ENCODE results near the gene SLC16A12.

The SLC16A12 gene

DNA sequence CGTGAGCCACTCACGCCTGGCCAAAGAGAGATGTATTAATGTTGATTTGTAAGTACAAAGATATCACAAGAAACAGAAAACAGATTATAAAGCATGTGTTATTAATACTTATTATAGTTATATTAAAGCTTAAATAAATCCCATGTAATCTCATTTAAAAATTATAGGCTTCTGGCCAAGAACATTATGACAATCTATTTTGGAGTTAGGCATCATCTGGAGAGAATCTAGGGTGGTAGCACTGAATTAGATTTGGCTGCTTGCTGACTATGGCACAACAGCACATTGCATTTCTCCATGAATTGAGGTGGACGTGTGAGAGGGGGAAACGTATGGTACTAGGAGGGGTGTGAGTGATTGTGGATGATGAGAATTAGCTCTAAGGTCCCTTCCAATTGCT is 16.8 kb upstream of the SLC16A12 start:
- TF ChIP-seq TAF1 (IDR thresholded peaks at IDR 0.05; ENCODE audit: borderline replicate concordance, insufficient read depth, low read length) (no peak), FOXP2 (optimal IDR thresholded peaks at IDR 0.05; ENCODE audit: borderline replicate concordance, extremely low read depth, extremely low read length, insufficient read depth) (no peak), SIN3A (IDR thresholded peaks at IDR 0.05; ENCODE audit: borderline replicate concordance, insufficient read depth, low read length) (no peak), POLR2AphosphoS5 (IDR thresholded peaks at IDR 0.05; ENCODE audit: low read depth, low read length) (no peak)
- TF ChIP-seq, protein P1, sequence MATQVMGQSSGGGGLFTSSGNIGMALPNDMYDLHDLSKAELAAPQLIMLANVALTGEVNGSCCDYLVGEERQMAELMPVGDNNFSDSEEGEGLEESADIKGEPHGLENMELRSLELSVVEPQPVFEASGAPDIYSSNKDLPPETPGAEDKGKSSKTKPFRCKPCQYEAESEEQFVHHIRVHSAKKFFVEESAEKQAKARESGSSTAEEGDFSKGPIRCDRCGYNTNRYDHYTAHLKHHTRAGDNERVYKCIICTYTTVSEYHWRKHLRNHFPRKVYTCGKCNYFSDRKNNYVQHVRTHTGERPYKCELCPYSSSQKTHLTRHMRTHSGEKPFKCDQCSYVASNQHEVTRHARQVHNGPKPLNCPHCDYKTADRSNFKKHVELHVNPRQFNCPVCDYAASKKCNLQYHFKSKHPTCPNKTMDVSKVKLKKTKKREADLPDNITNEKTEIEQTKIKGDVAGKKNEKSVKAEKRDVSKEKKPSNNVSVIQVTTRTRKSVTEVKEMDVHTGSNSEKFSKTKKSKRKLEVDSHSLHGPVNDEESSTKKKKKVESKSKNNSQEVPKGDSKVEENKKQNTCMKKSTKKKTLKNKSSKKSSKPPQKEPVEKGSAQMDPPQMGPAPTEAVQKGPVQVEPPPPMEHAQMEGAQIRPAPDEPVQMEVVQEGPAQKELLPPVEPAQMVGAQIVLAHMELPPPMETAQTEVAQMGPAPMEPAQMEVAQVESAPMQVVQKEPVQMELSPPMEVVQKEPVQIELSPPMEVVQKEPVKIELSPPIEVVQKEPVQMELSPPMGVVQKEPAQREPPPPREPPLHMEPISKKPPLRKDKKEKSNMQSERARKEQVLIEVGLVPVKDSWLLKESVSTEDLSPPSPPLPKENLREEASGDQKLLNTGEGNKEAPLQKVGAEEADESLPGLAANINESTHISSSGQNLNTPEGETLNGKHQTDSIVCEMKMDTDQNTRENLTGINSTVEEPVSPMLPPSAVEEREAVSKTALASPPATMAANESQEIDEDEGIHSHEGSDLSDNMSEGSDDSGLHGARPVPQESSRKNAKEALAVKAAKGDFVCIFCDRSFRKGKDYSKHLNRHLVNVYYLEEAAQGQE (IDR thresholded peaks at IDR 0.05; ENCODE audit: insufficient read depth in 1 of 2, low read depth in 2 of 2, low read length in 2 of 2) = no peak

DNA sequence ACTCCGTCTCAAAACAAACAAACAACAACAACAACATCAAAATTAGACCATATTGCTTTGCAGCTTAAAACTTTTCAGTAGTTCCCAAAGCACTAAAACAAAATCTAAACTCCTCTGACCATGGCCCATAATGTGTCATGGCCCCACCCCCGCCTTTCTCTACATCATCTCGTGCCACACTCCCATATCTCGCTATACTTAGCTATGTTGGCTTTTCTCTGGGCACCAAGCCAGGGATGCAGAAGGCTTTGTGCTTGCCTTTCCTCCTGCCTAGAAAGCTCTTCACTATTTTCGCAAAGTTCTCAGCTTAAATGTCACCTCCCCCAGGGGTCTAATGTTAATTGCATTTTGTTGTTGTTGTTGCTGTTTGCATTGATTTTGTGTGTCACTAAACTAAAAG is 15.1 kb upstream of the SLC16A12 start:
- TF ChIP-seq TAF1 (IDR thresholded peaks at IDR 0.05; ENCODE audit: borderline replicate concordance, insufficient read depth, low read length) = no peak
- TF ChIP-seq SIN3A (IDR thresholded peaks at IDR 0.05; ENCODE audit: borderline replicate concordance, insufficient read depth, low read length) = no peak
- TF ChIP-seq, protein P1 (IDR thresholded peaks at IDR 0.05; ENCODE audit: insufficient read depth in 1 of 2, low read depth in 2 of 2, low read length in 2 of 2) = no peak
- TF ChIP-seq FOXP2 (optimal IDR thresholded peaks at IDR 0.05; ENCODE audit: borderline replicate concordance, extremely low read depth, extremely low read length, insufficient read depth) = no peak
- TF ChIP-seq POLR2AphosphoS5 (IDR thresholded peaks at IDR 0.05; ENCODE audit: low read depth, low read length) = no peak

DNA sequence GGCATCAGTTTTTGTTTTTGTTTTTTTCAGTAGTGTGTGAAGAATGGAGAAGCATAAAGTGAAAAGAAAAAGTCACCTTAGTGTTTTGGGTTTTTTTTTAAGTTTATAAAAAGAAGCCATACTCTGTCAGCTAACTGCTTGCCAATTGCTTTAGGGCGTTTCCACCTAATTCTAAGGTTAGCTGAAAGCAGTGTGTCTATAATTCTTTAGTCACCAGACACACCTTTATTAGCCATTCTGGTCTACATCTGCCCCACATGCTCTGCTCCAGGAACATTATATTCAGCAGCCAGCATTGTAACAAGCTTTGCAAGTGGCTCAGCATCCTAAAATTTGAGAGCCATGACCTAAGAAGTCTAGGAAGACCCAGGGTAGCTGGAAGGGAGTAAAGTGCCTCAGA is 14.1 kb upstream of the SLC16A12 start:
- TF ChIP-seq TAF1 (IDR thresholded peaks at IDR 0.05; ENCODE audit: borderline replicate concordance, insufficient read depth, low read length) (no peak), POLR2AphosphoS5 (IDR thresholded peaks at IDR 0.05; ENCODE audit: low read depth, low read length) (no peak), SIN3A (IDR thresholded peaks at IDR 0.05; ENCODE audit: borderline replicate concordance, insufficient read depth, low read length) (no peak), FOXP2 (optimal IDR thresholded peaks at IDR 0.05; ENCODE audit: borderline replicate concordance, extremely low read depth, extremely low read length, insufficient read depth) (no peak)
- TF ChIP-seq, protein P1 (IDR thresholded peaks at IDR 0.05; ENCODE audit: insufficient read depth in 1 of 2, low read depth in 2 of 2, low read length in 2 of 2) = no peak

DNA sequence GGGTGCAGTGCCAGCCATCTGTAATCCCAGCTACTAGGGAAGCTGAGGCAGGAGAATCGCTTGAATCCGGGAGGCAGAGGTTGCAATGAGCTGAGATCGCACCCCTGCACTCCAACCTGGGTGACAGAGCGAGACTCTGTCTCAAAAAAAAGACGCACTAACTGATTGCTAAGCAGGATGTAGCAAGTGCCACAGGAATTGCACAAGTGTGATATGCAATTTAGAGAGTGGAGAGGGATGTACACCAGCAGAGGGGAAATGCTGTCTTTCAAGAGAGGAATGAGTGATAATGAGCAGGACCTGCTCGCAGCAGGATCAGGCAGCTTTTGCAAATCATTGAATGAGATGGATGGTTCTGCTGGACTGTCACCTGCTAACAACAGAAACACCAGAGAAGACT is 13.3 kb upstream of the SLC16A12 start:
- TF ChIP-seq TAF1 (IDR thresholded peaks at IDR 0.05; ENCODE audit: borderline replicate concordance, insufficient read depth, low read length) (no peak), SIN3A (IDR thresholded peaks at IDR 0.05; ENCODE audit: borderline replicate concordance, insufficient read depth, low read length) (no peak), POLR2AphosphoS5 (IDR thresholded peaks at IDR 0.05; ENCODE audit: low read depth, low read length) (no peak), FOXP2 (optimal IDR thresholded peaks at IDR 0.05; ENCODE audit: borderline replicate concordance, extremely low read depth, extremely low read length, insufficient read depth) (no peak)
- TF ChIP-seq, protein P1 (IDR thresholded peaks at IDR 0.05; ENCODE audit: insufficient read depth in 1 of 2, low read depth in 2 of 2, low read length in 2 of 2) = no peak

Data from PFSK-1 (cell line).